Fibroblast of skin of right biceps (primary cell): ENCODE results near the gene DGCR2.
"Not testable (repeated sequence)": the region's sequence is repeated elsewhere in the genome, so short reads cannot be mapped to it uniquely, and the experiment has no call there.

ENCODE experiments used
- DNase-seq: peaks from one replicate; pipeline ENCODE4 v3.0.0-alpha.2; 2013

Gene DGCR2

DNA sequence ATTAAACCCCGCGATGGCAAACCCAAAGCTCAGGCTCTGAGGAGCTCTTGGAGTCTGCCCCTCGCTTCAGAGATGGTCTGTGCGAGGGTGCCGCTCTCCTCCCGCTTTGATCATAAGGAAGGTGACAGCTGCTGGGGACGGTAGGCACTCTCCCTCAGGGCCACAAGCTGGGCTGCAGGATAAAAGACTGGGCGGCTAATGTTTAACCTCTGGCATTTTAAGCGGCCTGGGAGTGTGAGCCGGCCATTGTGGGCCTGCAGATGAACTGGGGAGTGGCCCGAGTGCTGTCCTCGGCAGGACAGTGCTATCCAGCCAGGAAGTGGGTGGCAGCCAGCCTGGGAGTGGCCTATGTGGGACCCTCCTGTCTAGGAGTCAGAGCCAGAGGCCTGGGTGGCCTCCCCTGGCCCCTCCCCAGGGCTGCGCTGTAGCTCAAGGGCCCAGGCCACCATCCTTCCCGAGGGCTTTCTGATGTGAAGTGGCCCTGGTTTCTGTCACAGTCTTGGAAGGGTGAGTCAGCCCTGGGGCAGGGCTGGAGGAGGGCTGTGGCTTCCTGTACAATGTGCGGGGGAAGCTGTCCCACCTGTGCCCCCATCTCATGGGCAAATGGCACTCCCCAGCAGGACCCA lies 127.4 kb downstream of the DGCR2 start:
- DNase-seq = no peak

- DNase-seq = no peak
Observed at GRCh38 chr22:18994056-18994455, 128.2 kb downstream of the DGCR2 start.

GRCh38 chr22:18992543-18993198 lies 129.5 kb downstream of the DGCR2 start:
- DNase-seq = no peak

GRCh38 chr22:18991821-18992442 lies 130.3 kb downstream of the DGCR2 start:
- DNase-seq = no peak

DNA sequence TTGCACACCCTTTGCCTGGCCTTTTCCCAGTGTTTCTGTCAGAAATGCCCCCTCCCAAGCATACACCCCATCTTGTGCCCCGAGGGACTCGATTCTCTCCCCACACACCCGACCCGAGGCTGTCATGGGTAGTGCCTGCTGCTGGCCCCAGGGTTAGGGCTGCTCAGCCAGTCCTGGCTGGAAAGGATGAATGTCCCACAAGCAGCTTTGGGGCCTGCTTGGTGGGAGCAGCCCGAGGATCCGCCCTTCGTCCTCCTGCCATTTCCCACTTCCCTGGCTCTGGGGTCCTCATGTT lies 131.1 kb downstream of the DGCR2 start:
- no peak for DNase-seq

GRCh38 chr22:18990355-18991137 lies 131.7 kb downstream of the DGCR2 start:
- no peak for DNase-seq

DNA sequence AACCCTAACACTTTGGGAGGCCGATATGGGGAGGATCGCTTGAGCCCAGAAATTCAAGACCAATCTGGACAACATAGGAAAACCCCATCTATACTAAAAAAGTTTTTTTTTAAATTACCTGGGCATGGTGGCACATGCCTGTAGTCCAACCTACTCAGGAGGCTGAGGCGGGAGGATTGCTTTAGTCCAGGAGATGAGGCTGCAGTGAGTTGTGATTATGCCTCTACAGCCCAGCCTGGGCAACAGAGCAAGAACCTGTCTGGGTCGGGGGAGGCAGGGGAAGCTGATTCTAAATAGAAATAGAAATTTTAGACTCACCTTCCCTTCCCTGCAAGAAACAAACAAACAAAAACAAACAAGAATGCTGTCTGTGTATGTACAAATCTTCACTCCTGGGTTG lies 133.3 kb downstream of the DGCR2 start:
- no peak for DNase-seq

DNA sequence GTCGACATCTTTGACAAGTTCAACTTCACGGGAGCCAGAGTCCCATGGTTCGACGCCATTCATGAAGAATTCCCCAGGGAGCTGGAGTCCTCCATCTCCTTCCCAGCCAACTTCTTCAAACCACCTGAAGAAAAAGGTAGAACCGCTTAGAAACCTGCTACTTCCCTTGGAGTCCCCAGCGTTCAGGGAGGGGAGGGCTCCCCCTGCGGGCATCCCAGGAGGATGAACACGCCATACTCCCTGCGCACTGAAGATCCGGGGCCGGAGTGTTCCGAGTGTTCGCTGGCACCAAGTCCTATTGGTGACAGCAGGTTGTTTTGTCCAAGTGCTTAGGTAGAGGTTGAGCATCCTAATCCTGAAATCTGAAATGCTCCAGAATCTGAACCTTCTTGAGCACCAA lies 134.4 kb downstream of the DGCR2 start:
- DNase-seq = no peak

DNA sequence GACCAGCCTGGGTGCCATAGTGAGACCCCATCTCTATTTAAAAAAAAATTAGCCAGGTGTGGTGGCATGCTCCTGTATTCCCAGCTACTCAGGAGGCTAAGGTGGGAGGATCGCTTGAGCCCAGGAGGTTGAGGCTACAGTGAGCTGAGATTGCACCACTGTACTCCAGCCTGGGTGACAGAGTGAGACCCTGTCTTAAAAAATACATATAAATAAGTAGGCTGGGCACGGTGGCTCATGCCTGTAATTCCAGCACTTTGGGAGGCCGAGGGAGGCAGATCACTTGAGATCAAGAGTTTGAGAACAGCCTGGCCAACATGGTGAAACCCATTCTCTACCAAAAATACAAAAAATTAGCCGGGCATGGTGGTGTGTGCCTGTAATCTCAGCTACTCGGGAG lies 135.1 kb downstream of the DGCR2 start:
- DNase-seq = not testable (repeated sequence)
